Parathyroid adenoma (tissue), 2 donors: ENCODE data around the gene SNTB2.

Experiments used
- H2AFZ ChIP-seq: fragments of 300-600 bp; sonication (generic); one replicate; pipeline ENCODE4 v1.7.0; 2017; ENCODE audit warnings: antibody characterized with exemption, mild to moderate bottlenecking
- H3K27ac ChIP-seq: fragments of 300-600 bp; sonication (generic); one replicate; pipeline ENCODE4 v1.7.0; 2017
- H3K27me3 ChIP-seq: fragments of 300-600 bp; sonication (generic); one replicate; pipeline ENCODE4 v1.7.0; 2017; ENCODE audit warnings: low read length; ENCODE audit not compliant: control insufficient read depth, insufficient read depth
- H3K36me3 ChIP-seq: fragments of 300-600 bp; sonication (generic); one replicate; pipeline ENCODE4 v1.7.0; 2017; ENCODE audit warnings: low read length; ENCODE audit not compliant: control insufficient read depth, insufficient read depth
- H3K4me1 ChIP-seq: fragments of 300-600 bp; sonication (generic); one replicate; pipeline ENCODE4 v1.7.0; 2017; ENCODE audit warnings: control low read depth
- H3K4me2 ChIP-seq: fragments of 300-600 bp; sonication (generic); one replicate; pipeline ENCODE4 v1.7.0; 2017; ENCODE audit warnings: low read length
- H3K4me3 ChIP-seq: fragments of 300-600 bp; sonication (generic); one replicate; pipeline ENCODE4 v1.7.0; 2017; ENCODE audit warnings: low read depth, low read length
- H3K79me2 ChIP-seq: fragments of 300-600 bp; sonication (generic); one replicate; pipeline ENCODE4 v1.7.0; 2017; ENCODE audit warnings: control low read depth
- H3K9ac ChIP-seq: fragments of 300-600 bp; sonication (generic); one replicate; pipeline ENCODE4 v1.7.0; 2017; ENCODE audit warnings: mild to moderate bottlenecking
- H3K9me3 ChIP-seq: fragments of 300-600 bp; sonication (generic); one replicate; pipeline ENCODE4 v1.7.0; 2017; ENCODE audit warnings: low read length; ENCODE audit not compliant: control insufficient read depth
- TF ChIP-seq, protein P1 (sequence below): fragments of 300-600 bp; sonication (generic); IDR thresholded peaks from one replicate; pipeline ENCODE4 v1.7.0; 2017; ENCODE audit warnings: antibody characterized with exemption, mild to moderate bottlenecking
- donor health status: primary hyperparathyroidism.

Gene SNTB2

DNA sequence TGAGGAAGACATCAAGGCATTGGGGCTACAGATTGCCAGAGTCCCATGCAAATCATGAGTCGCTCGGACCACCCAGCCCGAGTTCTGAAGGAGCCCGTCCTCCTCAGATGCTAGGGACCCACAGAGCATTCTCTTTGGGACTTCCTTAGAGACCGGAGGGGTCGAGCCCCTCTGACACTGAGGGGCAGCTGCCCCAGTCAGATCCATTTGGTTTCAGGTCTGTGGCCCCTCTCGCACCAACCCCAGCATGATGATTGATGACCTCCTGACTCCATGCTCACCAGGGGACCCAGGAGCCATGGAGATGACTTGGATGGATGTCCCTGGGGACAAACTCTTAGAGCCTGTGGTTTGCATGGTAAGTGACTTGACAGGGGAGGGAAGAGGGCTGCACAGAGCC lies 135.4 kb downstream of the SNTB2 start:
- Histone ChIP-seq H3K9ac (no peak overlapping the region), H3K79me2 (peaks cover 23% of the 10 kb centered on the region), H3K27ac (no peak overlapping the region), H3K4me1 (peaks cover 15% of the 10 kb centered on the region), H3K4me2 (no peak overlapping the region), H3K4me3 (no peak overlapping the region), H3K9me3 (no peaks in the 10 kb centered on the region), H3K27me3 (no peaks in the 10 kb centered on the region), H3K36me3 (no peaks in the 10 kb centered on the region), H2AFZ (no peak overlapping the region)
- TF ChIP-seq, protein P1, sequence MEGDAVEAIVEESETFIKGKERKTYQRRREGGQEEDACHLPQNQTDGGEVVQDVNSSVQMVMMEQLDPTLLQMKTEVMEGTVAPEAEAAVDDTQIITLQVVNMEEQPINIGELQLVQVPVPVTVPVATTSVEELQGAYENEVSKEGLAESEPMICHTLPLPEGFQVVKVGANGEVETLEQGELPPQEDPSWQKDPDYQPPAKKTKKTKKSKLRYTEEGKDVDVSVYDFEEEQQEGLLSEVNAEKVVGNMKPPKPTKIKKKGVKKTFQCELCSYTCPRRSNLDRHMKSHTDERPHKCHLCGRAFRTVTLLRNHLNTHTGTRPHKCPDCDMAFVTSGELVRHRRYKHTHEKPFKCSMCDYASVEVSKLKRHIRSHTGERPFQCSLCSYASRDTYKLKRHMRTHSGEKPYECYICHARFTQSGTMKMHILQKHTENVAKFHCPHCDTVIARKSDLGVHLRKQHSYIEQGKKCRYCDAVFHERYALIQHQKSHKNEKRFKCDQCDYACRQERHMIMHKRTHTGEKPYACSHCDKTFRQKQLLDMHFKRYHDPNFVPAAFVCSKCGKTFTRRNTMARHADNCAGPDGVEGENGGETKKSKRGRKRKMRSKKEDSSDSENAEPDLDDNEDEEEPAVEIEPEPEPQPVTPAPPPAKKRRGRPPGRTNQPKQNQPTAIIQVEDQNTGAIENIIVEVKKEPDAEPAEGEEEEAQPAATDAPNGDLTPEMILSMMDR, result no peak

DNA sequence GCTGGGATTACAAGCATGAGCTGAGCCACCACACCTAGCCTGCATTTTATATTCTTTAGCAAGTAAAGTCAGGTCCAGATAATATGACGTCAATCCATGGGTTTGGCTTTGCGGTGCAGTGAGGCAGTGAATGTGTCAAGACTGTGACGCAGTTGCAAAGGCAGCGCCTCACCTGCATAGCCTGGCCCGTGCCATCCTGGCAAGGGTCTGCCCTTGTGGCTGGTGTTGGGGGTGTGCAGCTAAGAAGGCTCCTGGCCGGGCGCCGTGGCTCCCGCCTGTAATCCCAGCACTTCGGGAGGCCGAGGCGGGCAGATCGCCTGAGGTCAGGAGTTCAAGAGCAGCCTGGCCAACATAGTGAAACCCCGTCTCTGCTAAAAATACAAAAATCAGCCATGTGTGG lies 136.5 kb downstream of the SNTB2 start:
- Histone ChIP-seq H3K9me3 (no peaks in the 10 kb centered on the region), H3K4me3 (no peak overlapping the region), H3K27me3 (no peaks in the 10 kb centered on the region), H3K4me2 (no peak overlapping the region), H3K36me3 (no peaks in the 10 kb centered on the region), H3K27ac (no peak overlapping the region), H3K4me1 (peaks cover 18% of the 10 kb centered on the region), H2AFZ (no peak overlapping the region), H3K9ac (no peak overlapping the region), H3K79me2 (peaks cover 25% of the 10 kb centered on the region)
- TF ChIP-seq, protein P1, result no peak

GRCh38 chr16:69324013-69324531 lies 137.1 kb downstream of the SNTB2 start:
- H3K9me3 ChIP-seq, result no peaks in the 10 kb centered on the region
- no peaks in the 10 kb centered on the region for H3K27me3 ChIP-seq
- TF ChIP-seq, protein P1, result no peak
- peak overlapping the region; percentile 24 for H3K4me2 ChIP-seq
- peaks cover 23% of the 10 kb centered on the region for H3K4me1 ChIP-seq
- no peak overlapping the region for H3K27ac ChIP-seq
- H3K4me3 ChIP-seq, result no peak overlapping the region
- H2AFZ ChIP-seq, result no peak overlapping the region
- peaks cover 24% of the 10 kb centered on the region for H3K79me2 ChIP-seq
- H3K9ac ChIP-seq, result no peak overlapping the region
- no peaks in the 10 kb centered on the region for H3K36me3 ChIP-seq

GRCh38 chr16:69324585-69325253 lies 137.8 kb downstream of the SNTB2 start:
- Histone ChIP-seq H2AFZ (no peak overlapping the region), H3K4me3 (no peak overlapping the region), H3K27me3 (no peaks in the 10 kb centered on the region), H3K4me1 (peaks cover 27% of the 10 kb centered on the region), H3K9me3 (no peaks in the 10 kb centered on the region), H3K27ac (peak overlapping the region; percentile 21), H3K79me2 (peaks cover 29% of the 10 kb centered on the region), H3K36me3 (no peaks in the 10 kb centered on the region), H3K4me2 (peak overlapping the region; percentile 16), H3K9ac (no peak overlapping the region)
- TF ChIP-seq, protein P1, result no peak

DNA sequence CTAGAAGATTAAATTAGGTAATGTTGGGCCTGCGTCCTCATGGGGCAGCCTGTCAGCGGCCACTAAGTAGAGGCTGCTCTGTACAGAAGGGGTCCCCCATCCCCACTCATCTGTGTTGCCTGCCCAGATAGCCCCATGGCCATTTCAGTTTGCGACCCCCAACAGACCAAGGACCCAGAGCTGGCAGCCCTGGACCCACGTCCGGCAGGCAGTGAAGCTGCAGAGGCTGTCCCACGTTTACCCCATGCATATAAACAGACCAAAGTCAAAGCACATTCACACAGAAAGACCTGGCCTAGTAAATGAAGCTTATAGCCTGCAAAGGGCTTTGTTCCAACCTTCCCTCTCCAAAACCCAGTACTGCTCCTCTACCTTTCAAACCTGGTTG lies 138.8 kb downstream of the SNTB2 start:
- peaks cover 27% of the 10 kb centered on the region for H3K4me1 ChIP-seq
- no peaks in the 10 kb centered on the region for H3K9me3 ChIP-seq
- H3K36me3 ChIP-seq, result no peaks in the 10 kb centered on the region
- no peaks in the 10 kb centered on the region for H3K27me3 ChIP-seq
- H3K4me3 ChIP-seq, result peak overlapping the region; percentile 52
- no peak overlapping the region for H2AFZ ChIP-seq
- peak overlapping the region; percentile 84 for H3K4me2 ChIP-seq
- peak overlapping the region; percentile 81 for H3K27ac ChIP-seq
- H3K79me2 ChIP-seq, result peaks cover 21% of the 10 kb centered on the region
- no peak overlapping the region for H3K9ac ChIP-seq
- TF ChIP-seq, protein P1, result no peak
